Activated CD4-positive, alpha-beta T cell treated with anti-CD3 and anti-CD28 coated beads, Interleukin-2, amount 50 U/mL, for 4 hours (primary cell): Measurements from ENCODE around the gene DEFB110.

Source experiments
- DNase-seq, 2 experiments: peaks; one replicate each; pipeline ENCODE4 v3.0.0-alpha.2; 2020

The DEFB110 gene

DNA sequence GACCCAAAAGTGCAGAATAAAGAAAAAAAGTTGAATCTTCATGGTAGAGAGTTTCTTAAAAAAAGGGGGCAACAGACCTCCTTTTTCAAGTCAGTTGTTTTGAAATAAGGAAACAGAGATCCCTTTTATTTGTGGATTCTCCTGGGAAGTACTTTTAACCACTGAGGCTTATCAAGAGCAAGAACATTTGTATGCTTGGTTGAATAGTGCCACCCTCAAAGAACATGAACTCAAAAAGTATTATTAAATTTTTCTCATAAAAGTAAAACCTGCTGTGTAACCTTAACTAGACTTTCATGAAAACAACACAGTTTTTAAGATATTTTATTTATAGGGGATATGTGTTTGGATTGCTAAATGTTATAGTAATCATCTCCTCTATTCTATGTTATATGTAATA is at the start of gene DEFB110:
Gene DEFB110, minus strand, starts transcription at position 101 of the 400 bp plus-strand sequence. Its CDS starts 59 bp downstream, at position 42.
- no peak for DNase-seq

GRCh38 chr6:50070101-50070500 is 48.3 kb upstream of the DEFB110 start:
- no peak for DNase-seq

GRCh38 chr6:50062051-50062450 is 40.3 kb upstream of the DEFB110 start:
- no peak for DNase-seq

DNA sequence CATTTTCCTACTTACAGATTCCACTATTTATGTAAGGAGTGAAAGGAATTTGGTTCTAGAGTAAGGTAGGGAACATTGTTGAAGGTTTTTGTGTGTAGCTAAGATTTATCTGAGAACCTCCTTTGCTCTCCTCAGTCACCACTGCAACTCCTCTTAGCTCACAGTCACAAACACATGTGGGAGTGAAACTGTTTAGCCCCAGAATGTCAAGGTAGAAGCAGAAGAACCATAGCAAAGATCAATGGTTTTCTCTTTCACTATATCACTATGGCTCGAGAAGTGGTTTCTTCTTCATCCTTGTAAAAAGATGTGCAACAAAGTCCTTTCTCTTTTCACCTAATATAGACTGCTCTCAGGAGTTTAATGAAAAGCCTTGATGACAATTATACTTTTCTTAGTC is 34.4 kb upstream of the DEFB110 start:
- no peak for DNase-seq

DNA sequence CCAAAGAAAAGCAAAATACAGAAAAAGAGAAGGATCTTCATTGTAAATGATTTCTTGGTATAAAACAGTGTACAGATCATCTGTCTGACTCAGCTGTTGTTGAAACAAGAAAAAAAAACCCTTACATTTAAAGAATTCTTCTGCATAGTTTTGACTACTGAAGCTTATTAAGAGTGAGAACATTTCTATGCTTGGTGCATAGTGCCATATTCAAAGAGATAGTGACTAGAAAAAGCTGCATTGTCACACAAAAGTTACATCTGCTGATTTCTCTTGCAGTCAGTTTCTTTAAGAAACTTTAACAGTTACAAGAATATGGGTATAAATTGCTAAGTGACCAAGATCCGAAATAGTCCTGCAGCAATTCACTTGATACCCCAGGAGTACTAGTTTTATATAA is 28.0 kb upstream of the DEFB110 start, which contains the start of gene DEFB112:
Gene DEFB112, minus strand, starts transcription at position 101 of the 400 bp plus-strand sequence. Its CDS starts 60 bp downstream, at position 41.
- no peak for DNase-seq

- no peak for DNase-seq
Measured at GRCh38 chr6:50047026-50047425, 25.2 kb upstream of the DEFB110 start.

DNA sequence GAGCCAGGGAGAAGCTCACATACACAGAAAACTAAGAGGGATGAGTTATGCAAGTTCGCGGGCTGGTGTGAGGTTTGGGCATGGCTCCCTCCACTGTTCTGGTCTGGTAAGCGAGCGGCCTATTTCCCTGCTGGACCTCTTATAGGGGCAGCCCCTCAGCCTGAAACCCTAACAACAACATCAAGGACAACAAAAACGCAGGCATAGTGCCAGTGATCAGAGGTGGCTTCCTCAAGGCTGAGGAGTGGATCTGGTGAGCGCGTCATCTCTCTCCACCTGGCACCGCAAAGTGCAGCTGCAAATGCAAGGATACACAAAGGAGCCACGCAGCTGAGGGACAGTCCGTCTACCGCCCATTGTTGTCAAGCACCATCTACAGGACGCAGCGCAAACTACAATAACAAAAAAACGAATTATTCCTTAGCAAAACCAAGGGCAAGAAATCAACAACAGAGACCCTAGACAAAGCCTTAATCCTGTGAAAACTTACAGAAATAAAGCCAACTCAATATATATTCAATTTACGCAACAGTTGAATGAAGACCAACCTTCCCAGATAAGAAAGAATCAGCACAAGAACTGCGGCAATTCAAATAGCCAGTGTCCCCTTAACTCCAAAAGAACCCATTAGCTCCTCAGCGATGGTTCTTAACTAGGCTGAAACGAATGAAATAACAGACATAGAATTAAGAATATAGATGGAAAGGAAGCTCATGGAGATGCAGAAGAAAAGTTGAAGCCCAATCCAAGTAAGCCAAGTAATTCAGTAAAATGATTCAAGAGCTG is 9.2 kb upstream of the DEFB110 start:
- no peak for DNase-seq

GRCh38 chr6:50030350-50030749 is 8.6 kb upstream of the DEFB110 start:
- no peak for DNase-seq

DNA sequence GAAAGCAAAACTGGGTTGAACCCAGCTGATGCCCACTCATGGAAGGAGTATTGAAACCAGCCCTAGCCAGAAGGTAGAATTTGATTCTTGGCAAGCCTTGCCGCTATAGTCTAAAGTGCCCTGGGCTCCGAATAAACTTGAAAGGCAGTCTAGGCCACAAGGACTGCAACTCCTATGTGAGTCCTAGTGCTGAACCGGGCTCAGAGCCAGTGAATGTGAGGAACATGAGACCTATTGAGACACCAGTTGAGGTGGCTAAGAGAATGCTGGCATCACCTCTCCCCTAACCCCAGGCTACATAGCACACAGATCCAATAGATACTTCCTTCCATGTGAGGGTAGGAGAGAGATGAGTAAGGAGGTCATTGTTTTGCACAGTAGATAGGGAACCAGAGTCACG is 3.5 kb upstream of the DEFB110 start:
- no peak for DNase-seq

DNA sequence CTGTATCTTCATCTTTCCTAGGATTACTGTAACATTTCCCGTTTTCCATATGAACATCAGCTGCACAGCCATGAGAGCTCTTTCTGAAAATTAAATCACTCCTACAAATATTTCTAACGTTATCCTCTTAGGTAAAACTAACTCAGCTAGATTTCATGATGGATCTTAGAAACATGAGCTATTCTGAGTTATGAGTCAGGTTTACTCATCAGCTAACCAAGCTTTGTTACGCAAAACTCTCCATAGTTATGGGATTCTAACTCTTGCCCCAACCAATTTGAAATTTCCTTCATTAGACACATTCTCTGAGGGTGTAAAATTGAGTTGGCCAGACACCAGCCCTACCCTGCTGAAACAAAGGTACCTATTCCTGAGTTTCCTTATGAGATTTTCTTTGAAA is 14.0 kb downstream of the DEFB110 start:
- no peak for DNase-seq

DNA sequence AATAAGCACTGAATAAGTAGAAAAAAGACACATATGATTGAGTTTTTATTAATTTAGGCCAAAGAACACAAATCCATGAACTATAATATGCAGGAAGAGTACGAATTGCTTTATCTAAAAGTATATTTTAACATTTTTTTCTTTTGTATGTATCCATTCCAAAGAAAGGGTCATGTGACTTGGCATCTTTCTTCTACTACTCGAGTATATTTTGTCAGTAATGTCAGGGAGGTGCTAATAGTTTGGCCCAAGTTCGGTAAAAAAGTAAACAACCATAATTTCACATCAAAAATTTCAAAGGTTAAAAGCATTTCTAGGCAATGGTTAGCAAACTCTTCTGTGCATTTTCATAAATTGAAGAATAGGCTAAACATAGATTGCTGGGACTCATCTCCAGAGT is 18.7 kb downstream of the DEFB110 start:
- no peak for DNase-seq

- DNase-seq: no peak
Measured at GRCh38 chr6:49995278-49995677, 26.5 kb downstream of the DEFB110 start.

DNA sequence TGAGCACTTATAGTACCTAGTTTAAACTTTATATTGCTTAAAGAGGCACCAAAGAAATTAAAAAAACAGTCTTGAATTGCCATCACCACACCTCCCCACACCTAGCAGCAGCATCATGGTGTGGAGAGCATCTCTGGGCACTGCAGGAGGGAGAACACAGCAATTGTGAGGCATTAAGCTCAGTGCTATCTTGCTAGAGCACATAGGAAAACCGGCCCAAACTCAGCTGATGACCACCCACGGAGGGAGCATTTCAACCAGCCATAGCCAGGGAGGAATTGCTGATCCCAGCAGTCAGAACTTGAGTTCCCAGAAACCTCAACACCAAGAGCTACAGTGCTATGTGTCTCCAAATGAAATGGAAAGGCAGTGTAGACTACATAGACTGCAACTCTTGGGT is 32.9 kb downstream of the DEFB110 start:
- DNase-seq: no peak

GRCh38 chr6:49987749-49988148 is 34.0 kb downstream of the DEFB110 start:
- DNase-seq: no peak

- no peak for DNase-seq
Measured at GRCh38 chr6:49986551-49986950, 35.2 kb downstream of the DEFB110 start.

- DNase-seq: no peak
Measured at GRCh38 chr6:49982046-49982445, 39.7 kb downstream of the DEFB110 start.

GRCh38 chr6:49980898-49981297 is 40.9 kb downstream of the DEFB110 start:
- DNase-seq: no peak

DNA sequence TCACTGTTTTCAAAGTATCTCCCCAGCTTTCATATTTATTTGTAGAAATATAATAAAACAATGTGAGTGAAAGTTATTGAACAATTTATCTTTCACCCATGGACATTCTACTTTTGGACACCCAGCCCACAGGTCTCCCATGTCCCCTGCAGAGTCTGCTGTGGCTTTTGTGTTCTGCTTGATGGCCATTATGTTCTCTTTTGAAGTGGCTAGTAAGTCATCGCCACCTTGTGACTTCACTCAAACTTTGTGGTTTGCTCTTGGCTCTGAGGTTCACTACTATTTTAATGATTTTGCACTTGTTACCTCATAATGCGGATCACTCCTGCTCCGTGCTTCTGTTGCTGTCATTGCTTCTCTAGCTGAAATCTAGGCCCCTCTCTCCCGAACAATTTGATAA is 42.2 kb downstream of the DEFB110 start:
- DNase-seq: no peak

- no peak for DNase-seq
Measured at GRCh38 chr6:49978332-49979226, 43.2 kb downstream of the DEFB110 start.

- no peak for DNase-seq
Measured at GRCh38 chr6:49969605-49970004, 52.2 kb downstream of the DEFB110 start, which contains the start of gene DEFB113. Gene DEFB113 (minus strand): TSS chr6:49969625. CDS start chr6:49969625, 0 bp downstream.
